ENCODE data around the gene IFI6. TPM values are rescaled to one million over a fixed set of nuclear protein-coding genes. Genes with fewer than 3 reads are reported as not detected.

Gene IFI6
- total RNA-seq, 1 experiment from 2014 or later: 4.3 TPM

DNA sequence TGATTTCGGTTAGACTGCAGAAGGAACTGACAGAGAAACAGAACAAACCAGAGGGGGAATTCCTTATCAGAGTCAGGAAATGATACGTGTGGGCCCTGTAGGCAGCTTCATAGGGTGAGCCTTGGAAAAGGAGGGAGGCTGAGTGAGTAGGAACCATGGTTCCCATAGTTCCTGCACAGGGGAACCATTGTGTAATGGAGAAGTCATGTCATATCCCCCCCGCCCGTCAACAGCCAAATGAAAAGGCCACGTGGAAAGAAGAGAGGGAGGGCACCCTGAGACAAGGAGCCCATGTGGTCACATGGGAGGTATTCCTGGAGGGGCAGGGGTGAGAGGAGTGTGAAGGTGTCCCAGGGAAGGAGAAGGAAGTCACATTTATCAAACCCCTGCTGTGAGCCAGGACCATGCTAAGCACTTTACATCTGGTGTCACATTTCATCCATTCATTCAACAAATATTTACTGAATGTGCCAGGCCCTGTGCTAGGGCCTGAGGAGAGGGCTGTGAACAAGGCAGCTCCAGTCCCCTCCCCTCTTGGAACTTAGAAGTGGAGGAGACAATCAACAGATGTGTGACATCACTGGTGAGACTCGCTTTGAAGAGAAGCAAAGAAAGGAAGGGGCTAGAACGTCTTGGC, 21.3 kb downstream of the IFI6 start:
- Mint-ChIP-seq H3K36me3 (ENCODE audit: insufficient read depth in 1 of 3, low read depth in 3 of 3) (no peaks in the 10 kb centered on the region), H3K27me3 (ENCODE audit: low read depth) (peaks cover 2% of the 10 kb centered on the region), H3K27ac (peak overlapping the region; percentile 7 to 88 (median 8); a peak in 4 of 7 replicates), H3K4me3 (peak overlapping the region in 1 of 2 experiments; percentile 45; a peak in 2 of 5 replicates), H3K9me3 (no peaks in the 10 kb centered on the region; a peak in 1 of 5 replicates), H3K4me1 (peaks cover 24 to 30% of the 10 kb centered on the region in 2 experiments)
- Histone ChIP-seq H4K91ac (ENCODE audit: insufficient read length, low read depth, low read length) (no peak overlapping the region), H2BK120ac (ENCODE audit: low read depth, low read length, poor library complexity, severe bottlenecking) (no peak overlapping the region), H3K27me3 (ENCODE audit: insufficient read depth, low read length) (no peaks in the 10 kb centered on the region), H2AFZ (ENCODE audit: low read length) (no peak overlapping the region), H3K18ac (ENCODE audit: insufficient read length, low read depth, low read length) (no peak overlapping the region), H3K4ac (ENCODE audit: low read depth, low read length) (no peak overlapping the region), H2BK12ac (ENCODE audit: insufficient read length, low read depth, low read length) (no peak overlapping the region), H2BK20ac (ENCODE audit: low read depth, low read length, poor library complexity, severe bottlenecking) (no peak overlapping the region), H3K9me3 (ENCODE audit: control insufficient read depth, low read depth, low read length) (no peaks in the 10 kb centered on the region), H3K56ac (ENCODE audit: insufficient read length, low read depth, low read length) (no peak overlapping the region), H3K27ac (ENCODE audit: insufficient read length, low read depth, low read length) (no peak overlapping the region), H3K23ac (ENCODE audit: insufficient read length, low read depth, low read length) (no peak overlapping the region), H3K4me1 (ENCODE audit: insufficient read depth, low read length) (peaks cover 9% of the 10 kb centered on the region; the same call in 1 of the 2 replicates), H3K14ac (ENCODE audit: insufficient read depth, low read length) (no peak overlapping the region), H4K20me1 (ENCODE audit: control insufficient read depth, insufficient read depth, insufficient read length) (no peaks in the 10 kb centered on the region), H3K79me1 (ENCODE audit: insufficient read depth, low read depth, low read length, poor library complexity, severe bottlenecking) (no peaks in the 10 kb centered on the region), H4K8ac (replicated peaks; ENCODE audit: insufficient read length, low read depth, low read length) (no peak overlapping the region), H3K79me2 (ENCODE audit: insufficient read depth, low read length) (no peaks in the 10 kb centered on the region), H4K5ac (ENCODE audit: insufficient read length, low read depth, low read length) (no peak overlapping the region), H2BK5ac (ENCODE audit: insufficient read length, low read length) (no peak overlapping the region), H2AK5ac (ENCODE audit: insufficient read length, low read length) (no peak overlapping the region), H2BK15ac (ENCODE audit: low read depth, low read length) (no peak overlapping the region), H3K4me2 (ENCODE audit: insufficient read depth, insufficient read length, low read length) (no peak overlapping the region), H3T11ph (ENCODE audit: low read length) (no peak overlapping the region), H3K23me2 (ENCODE audit: insufficient read length, low read depth, low read length, poor library complexity, severe bottlenecking) (no peaks in the 10 kb centered on the region), H3K9ac (ENCODE audit: extremely low read depth, insufficient read length, low read length) (no peak overlapping the region)
- WGBS (ENCODE audit: extremely low coverage, insufficient read length, low lambda C conversion rate): no CpG with 5 or more reads among the region's 7 CpGs
- TF ChIP-seq, protein P1, sequence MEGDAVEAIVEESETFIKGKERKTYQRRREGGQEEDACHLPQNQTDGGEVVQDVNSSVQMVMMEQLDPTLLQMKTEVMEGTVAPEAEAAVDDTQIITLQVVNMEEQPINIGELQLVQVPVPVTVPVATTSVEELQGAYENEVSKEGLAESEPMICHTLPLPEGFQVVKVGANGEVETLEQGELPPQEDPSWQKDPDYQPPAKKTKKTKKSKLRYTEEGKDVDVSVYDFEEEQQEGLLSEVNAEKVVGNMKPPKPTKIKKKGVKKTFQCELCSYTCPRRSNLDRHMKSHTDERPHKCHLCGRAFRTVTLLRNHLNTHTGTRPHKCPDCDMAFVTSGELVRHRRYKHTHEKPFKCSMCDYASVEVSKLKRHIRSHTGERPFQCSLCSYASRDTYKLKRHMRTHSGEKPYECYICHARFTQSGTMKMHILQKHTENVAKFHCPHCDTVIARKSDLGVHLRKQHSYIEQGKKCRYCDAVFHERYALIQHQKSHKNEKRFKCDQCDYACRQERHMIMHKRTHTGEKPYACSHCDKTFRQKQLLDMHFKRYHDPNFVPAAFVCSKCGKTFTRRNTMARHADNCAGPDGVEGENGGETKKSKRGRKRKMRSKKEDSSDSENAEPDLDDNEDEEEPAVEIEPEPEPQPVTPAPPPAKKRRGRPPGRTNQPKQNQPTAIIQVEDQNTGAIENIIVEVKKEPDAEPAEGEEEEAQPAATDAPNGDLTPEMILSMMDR (conservative IDR thresholded peaks at IDR 0.05): no peak
- DNase-seq: peak; percentile 70

All from H9 (cell line).